BJ (cell line): ENCODE results near the gene KAZALD1. TPM values are rescaled to one million over a fixed set of nuclear protein-coding genes. Genes with fewer than 3 reads are reported as not detected.

Experiments
- CTCF ChIA-PET: fragments of 350-600 bp; formaldehyde crosslinking; extraction: SDS; loops from one replicate; lab custom pipeline; 2021; ENCODE audit warnings: antibody characterized with exemption, inconsistent platforms; lab: Yijun Ruan, JAX
- POLR2A ChIA-PET: fragments of 300-600 bp; sonication (Branson Sonifier 250); formaldehyde crosslinking; extraction: SDS; loops from one replicate; lab custom pipeline; 2021; ENCODE audit warnings: antibody characterized with exemption; lab: Charles Lee
- DNase-seq: peaks from one replicate; pipeline ENCODE4 v3.0.0-alpha.2; 2011; ENCODE audit warnings: low read depth
- H3K27me3 ChIP-seq: 2 replicates; pipeline ENCODE4 v1.6.0; 2011; ENCODE audit warnings: low read length; ENCODE audit not compliant: control insufficient read depth, insufficient read depth
- H3K36me3 ChIP-seq: 2 replicates; pipeline ENCODE4 v1.5.1; 2011; ENCODE audit warnings: low read length; ENCODE audit not compliant: control insufficient read depth, insufficient read depth
- H3K4me3 ChIP-seq: 2 replicates; pipeline ENCODE4 v1.5.1; 2011; ENCODE audit warnings: low read depth, mild to moderate bottlenecking, control low read depth, low read length
- polyA plus RNA-seq: library from polyadenylated mRNA; depleted of rRNA; stranded (reverse); fragments of >200 nt; gene quantifications from 2 replicates; pipeline ENCODE4 v1.2.3, GENCODE V29; 2011
- TF ChIP-seq, protein P1 (sequence below): IDR thresholded peaks from 2 replicates; pipeline ENCODE4 v1.5.1; 2011; ENCODE audit warnings: low read depth, mild to moderate bottlenecking, control low read depth, inconsistent platforms, low read length, moderate library complexity; ENCODE audit not compliant: insufficient read depth

KAZALD1 gene
- polyA plus RNA-seq, 1 experiment, result 32.4 TPM

DNA sequence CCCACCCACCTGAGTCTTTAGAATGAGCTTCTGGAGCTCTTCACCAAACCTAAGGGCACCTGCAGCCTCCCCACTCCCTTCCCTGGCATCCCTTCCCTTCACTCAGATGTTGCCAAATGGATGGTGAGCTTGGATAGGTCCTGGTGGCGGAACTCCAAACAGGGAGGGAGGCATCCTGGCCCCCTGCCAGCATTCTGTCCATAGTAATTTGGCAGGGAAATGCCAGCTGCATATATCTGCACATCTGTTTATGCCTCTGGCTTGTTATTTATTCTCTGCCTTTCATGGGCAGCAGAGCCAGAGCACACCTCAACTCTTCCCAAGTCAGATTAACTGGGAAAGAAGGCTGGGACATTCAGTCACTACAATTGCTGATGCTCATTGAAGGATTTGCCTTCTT is 18.1 kb downstream of the KAZALD1 start:
- POLR2A ChIA-PET, result no interaction called here

DNA sequence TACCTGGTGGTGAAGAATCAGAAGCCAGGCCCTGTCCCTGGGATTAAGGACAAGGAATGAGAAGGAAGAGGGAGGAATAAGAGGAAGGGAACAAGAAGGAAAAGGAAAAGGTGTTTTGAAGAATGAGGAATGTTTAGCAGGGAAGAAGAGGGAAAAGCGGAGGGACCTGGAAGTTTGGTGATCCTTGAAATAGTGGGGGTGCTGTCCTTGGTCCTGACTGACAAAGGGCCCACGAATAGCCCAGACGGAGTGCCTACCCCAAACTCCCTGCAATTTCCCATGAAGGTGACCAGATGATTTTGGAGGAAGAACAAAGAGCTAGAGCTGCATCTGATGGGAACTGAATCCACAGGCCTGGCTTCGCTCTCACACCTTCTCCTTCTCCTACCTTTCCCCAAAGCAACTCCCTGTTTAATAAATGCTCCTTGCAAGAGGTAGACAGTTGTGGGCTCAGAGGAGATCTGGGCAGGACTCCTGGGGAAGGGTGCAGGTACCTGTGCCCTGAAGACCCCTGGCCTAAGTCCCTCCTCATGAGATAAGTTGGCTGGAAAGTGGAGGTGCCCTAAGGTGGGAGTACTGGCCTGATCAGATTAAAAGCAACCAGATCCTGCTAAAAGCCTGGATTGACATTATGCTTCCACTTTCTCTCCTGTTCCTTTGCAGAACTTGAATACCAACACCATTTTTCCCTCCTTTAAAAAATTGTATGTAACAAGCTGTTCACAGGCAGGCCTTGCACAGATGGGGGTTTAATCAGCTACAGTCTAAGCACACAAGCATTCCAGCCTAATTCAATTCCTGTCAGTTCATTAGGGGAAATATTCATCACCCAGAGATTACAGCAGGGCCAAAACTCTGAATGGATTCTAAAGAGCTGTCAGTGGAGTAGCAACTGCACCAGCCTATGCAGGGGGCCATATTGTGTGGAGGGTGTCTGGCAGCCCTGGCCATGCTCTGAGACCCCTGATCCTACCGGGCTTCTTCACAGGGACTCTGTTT is 19.4 kb downstream of the KAZALD1 start:
- ChIA-PET CTCF (interaction anchor here (0.6 to 9.1 kb wide), 4 partner anchors 14 to 86 kb away, joined by 3 to 70 read pairs (median 8); no protein-coding TSS in a partner anchor), POLR2A (no interaction called here)
- Histone ChIP-seq H3K36me3 (no peaks in the 10 kb centered on the region), H3K27me3 (peaks cover 19% of the 10 kb centered on the region), H3K4me3 (no peak overlapping the region)
- DNase-seq, result no peak
- TF ChIP-seq, protein P1, sequence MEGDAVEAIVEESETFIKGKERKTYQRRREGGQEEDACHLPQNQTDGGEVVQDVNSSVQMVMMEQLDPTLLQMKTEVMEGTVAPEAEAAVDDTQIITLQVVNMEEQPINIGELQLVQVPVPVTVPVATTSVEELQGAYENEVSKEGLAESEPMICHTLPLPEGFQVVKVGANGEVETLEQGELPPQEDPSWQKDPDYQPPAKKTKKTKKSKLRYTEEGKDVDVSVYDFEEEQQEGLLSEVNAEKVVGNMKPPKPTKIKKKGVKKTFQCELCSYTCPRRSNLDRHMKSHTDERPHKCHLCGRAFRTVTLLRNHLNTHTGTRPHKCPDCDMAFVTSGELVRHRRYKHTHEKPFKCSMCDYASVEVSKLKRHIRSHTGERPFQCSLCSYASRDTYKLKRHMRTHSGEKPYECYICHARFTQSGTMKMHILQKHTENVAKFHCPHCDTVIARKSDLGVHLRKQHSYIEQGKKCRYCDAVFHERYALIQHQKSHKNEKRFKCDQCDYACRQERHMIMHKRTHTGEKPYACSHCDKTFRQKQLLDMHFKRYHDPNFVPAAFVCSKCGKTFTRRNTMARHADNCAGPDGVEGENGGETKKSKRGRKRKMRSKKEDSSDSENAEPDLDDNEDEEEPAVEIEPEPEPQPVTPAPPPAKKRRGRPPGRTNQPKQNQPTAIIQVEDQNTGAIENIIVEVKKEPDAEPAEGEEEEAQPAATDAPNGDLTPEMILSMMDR, result no peak

More for the DNA sequence above, 18.1 kb downstream of the KAZALD1 start:
- TF ChIP-seq, protein P1, result no peak
- CTCF ChIA-PET, result interaction anchor here (1.1 to 9.1 kb wide), 5 partner anchors 12 to 134 kb away, joined by 3 to 70 read pairs (median 12); no protein-coding TSS in a partner anchor
- DNase-seq, result no peak
- H3K27me3 ChIP-seq, result peaks cover 13% of the 10 kb centered on the region
- no peaks in the 10 kb centered on the region for H3K36me3 ChIP-seq
- H3K4me3 ChIP-seq, result no peak overlapping the region

DNA sequence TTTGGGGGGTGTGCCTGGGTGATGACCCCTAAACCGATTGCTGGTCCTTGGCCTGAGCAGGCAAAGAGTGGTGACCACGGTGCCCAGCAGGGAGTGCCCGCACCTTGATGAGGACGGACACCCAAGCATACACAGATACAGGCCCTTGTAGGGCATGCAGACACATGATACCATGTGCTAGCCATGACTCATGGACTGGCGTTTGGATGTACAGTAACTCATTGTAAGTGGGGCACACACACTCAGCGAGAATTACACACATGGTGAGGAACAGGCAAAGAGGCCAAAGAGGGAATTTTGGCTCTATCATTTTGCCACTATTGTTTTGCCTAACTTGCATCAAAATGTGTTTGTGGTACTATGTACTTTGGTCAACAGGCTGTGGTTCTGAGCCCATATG is 24.1 kb downstream of the KAZALD1 start:
- Histone ChIP-seq H3K36me3 (no peaks in the 10 kb centered on the region), H3K4me3 (no peak overlapping the region), H3K27me3 (peaks cover 41% of the 10 kb centered on the region)
- CTCF ChIA-PET, result interaction anchor here (1.0 to 9.1 kb wide), 4 partner anchors 9 to 56 kb away, joined by 4 to 70 read pairs (median 6); no protein-coding TSS in a partner anchor
- POLR2A ChIA-PET, result no interaction called here
- no peak for DNase-seq
- TF ChIP-seq, protein P1, result no peak

DNA sequence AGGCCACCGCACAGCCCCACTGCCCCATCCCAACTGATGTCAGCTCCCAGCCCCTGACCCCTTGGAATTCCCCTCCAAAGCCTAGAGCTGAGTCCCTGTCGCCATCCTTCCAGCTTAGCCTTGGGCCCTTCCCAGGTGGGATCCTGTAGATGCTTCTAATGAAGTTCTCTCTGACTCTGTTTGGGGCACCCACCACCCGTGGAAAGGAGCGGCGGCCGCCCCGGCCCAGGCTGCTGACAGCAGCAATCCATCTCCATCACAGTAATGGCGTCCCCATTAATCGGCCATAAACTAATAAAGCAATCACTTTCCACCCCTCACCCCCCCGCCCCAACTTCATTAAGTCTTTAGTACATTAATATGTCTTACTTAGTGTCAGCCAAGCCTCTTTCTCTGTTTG is 25.6 kb downstream of the KAZALD1 start:
- ChIA-PET POLR2A (no interaction called here), CTCF (interaction anchor here (1.0 to 9.1 kb wide), 3 partner anchors 8 to 55 kb away, joined by 3 to 70 read pairs (median 13); no protein-coding TSS in a partner anchor)
- Histone ChIP-seq H3K4me3 (no peak overlapping the region), H3K36me3 (no peaks in the 10 kb centered on the region), H3K27me3 (peaks cover 41% of the 10 kb centered on the region)
- DNase-seq, result no peak
- TF ChIP-seq, protein P1, result no peak

DNA sequence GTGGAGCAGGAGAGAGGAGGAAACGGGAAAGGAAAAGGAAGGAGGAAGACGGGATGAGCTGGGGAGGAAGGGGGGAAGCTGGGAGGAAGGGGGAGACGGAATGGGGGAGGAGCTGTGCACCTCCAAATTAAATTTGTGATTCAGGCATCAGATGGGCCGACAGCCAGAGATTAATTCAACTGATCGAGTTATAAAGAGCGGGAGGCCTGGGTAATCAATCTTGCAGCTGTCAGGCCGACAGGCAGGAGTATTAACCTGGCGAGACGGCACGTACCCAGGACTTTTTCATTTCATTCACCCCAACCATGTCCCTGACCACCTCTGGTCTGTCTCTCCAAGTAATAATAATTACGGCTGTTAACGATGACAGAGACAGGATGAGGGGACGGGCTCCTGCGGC is 26.2 kb downstream of the KAZALD1 start:
- H3K4me3 ChIP-seq, result no peak overlapping the region
- peaks cover 39% of the 10 kb centered on the region for H3K27me3 ChIP-seq
- CTCF ChIA-PET, result interaction anchor here (0.9 to 9.1 kb wide), 3 partner anchors 7 to 54 kb away, joined by 3 to 70 read pairs (median 13); no protein-coding TSS in a partner anchor
- POLR2A ChIA-PET, result no interaction called here
- H3K36me3 ChIP-seq, result no peaks in the 10 kb centered on the region
- TF ChIP-seq, protein P1, result no peak
- DNase-seq, result no peak
